Activated T-helper 2 cell treated with anti-CD3 and anti-CD28 coated beads, Interferon-gamma antibody, Interleukin-2, Interleukin-4, amounts not matched to agents 10 μg/mL and 5 μg/mL and 100 μg/mL, durations not matched to agents 14 hours and 24 hours and 36 hours (primary cell): ENCODE data around the gene MAN2B2. TPM values are rescaled to one million over a fixed set of nuclear protein-coding genes. Genes with fewer than 3 reads are reported as not detected.

Experiments used
- DNase-seq: peaks from one replicate; pipeline ENCODE4 v3.0.0; 2021; ENCODE audit warnings: low spot score
- H3K27ac Mint-ChIP-seq: one replicate; pipeline ENCODE4 v1.8.0; 2021; ENCODE audit warnings: mixed read lengths
- H3K27me3 Mint-ChIP-seq: one replicate; pipeline ENCODE4 v1.8.0; 2021; ENCODE audit warnings: low read depth, mixed read lengths
- H3K36me3 Mint-ChIP-seq: one replicate; pipeline ENCODE4 v1.8.0; 2021; ENCODE audit warnings: low read depth, mixed read lengths
- H3K4me1 Mint-ChIP-seq: one replicate; pipeline ENCODE4 v1.8.0; 2021; ENCODE audit warnings: low read depth, mixed read lengths
- H3K4me3 Mint-ChIP-seq: one replicate; pipeline ENCODE4 v1.8.0; 2021; ENCODE audit warnings: low read depth, mild to moderate bottlenecking, moderate library complexity, mixed read lengths
- H3K9me3 Mint-ChIP-seq: one replicate; pipeline ENCODE4 v1.8.0; 2021; ENCODE audit warnings: mixed read lengths
- intact Hi-C: fragments of 100-400 bp; cut with micrococcal nuclease; formaldehyde crosslinking; loops from one replicate; pipeline ENCODE4 v1.15.1; 2023
- total RNA-seq: library from RNA; stranded (reverse); gene quantifications from 2 replicates; pipeline ENCODE4 v1.2.3, GENCODE V29; 2022

The MAN2B2 gene
- total RNA-seq, 1 donor from 2014 or later = 14.9 TPM

DNA sequence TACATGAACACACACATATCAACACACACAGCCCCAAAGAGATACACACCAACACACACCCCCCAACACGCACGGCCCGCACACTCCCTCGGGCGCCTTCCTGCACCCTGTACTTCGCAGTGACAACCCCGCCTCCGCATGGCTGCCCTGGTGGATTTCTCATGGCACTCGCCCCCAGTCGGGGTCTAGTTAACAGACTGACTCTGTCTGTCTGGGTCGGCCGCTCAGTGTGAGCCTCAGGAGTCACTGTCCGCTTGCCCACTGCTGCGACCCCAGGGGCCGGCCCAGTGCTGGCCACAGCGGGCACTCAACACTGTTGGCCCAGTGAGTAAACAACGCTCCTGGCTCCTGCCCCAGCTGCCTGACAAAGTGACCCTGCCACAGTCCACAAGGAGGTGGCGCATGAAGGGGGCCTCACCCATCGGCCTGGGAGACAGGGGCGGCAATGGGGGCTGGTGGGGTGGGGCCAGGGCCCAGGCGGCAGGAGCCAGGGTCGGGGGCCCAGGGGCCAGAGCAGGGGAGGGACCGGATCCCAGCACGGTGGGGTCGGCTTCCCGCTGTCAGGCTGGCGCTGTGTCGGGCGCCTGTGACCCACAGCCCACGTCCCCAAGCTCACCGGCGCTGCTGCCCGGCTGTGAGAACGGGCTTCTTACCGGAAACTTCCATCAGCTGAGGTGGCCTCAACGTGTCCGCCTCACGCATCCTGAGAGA, 40.2 kb upstream of the MAN2B2 start:
- Mint-ChIP-seq H3K36me3 (no peaks in the 10 kb centered on the region), H3K27ac (no peak overlapping the region), H3K9me3 (no peaks in the 10 kb centered on the region), H3K4me1 (no peaks in the 10 kb centered on the region), H3K4me3 (no peak overlapping the region), H3K27me3 (no peaks in the 10 kb centered on the region)
- intact Hi-C loops = no loop called here
- no peak for DNase-seq

DNA sequence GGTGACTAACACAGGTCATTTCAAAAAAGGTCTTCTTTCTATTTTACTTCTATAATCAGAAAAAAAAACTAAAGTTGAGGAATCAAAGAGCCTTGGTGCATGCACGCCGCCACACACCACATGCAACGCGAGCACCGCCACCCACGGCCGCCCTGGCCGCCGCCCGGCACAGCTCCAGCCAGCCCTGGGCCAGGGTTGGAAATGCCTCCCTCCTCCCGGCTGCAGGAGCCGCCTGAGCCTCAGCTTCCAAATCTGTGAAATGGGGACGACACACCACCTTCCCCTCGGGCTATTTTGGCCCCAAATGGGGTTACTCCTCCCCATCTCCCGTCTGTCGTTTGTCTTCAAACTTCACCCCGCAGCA, 39.7 kb upstream of the MAN2B2 start:
- no peaks in the 10 kb centered on the region for H3K27me3 Mint-ChIP-seq
- no peak for DNase-seq
- no peaks in the 10 kb centered on the region for H3K36me3 Mint-ChIP-seq
- no peaks in the 10 kb centered on the region for H3K4me1 Mint-ChIP-seq
- no peak overlapping the region for H3K27ac Mint-ChIP-seq
- no peak overlapping the region for H3K4me3 Mint-ChIP-seq
- intact Hi-C loops = no loop called here
- H3K9me3 Mint-ChIP-seq = no peaks in the 10 kb centered on the region

DNA sequence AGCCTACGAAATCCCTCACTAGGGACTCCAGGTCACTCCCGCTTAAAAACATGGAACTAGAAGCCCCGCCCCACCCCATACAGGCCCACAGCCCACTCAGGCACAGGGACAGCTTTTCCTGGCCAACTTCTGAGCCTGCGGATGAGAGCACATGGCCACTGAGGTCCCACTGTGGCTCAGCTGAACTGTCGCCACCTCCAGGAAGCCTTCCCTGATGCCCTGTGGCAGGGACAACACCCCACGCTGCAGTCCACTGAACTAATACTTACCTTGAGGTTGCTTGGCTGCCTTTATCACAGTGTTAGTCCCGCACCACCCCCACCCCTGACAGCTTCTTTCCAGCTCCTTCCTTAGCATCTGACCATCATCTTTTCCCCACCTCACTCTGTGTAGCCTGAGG, 39.3 kb upstream of the MAN2B2 start:
- H3K27me3 Mint-ChIP-seq = no peaks in the 10 kb centered on the region
- no peaks in the 10 kb centered on the region for H3K36me3 Mint-ChIP-seq
- H3K4me3 Mint-ChIP-seq = no peak overlapping the region
- H3K27ac Mint-ChIP-seq = no peak overlapping the region
- no peaks in the 10 kb centered on the region for H3K9me3 Mint-ChIP-seq
- no peaks in the 10 kb centered on the region for H3K4me1 Mint-ChIP-seq
- DNase-seq = no peak
- intact Hi-C loops = no loop called here

DNA sequence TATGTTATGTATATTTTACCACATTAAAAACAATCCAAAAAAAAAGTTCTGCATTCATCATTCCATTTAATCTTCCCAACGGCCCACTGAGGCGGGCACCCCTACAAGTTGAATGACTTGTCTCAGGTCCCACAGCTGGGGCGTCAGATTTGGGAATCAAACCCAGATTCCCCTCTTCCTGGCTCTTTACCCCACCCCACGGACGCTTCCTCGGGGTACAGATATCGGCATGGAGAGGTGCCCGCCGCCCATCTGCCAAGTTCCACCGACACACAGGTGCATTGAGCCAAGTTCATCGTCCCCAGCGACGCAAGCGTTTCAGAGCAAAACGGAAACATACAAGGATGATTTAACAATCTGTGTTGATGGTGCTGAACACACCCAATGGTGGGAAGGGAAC, 36.9 kb upstream of the MAN2B2 start:
- Mint-ChIP-seq H3K4me3 (no peak overlapping the region), H3K27me3 (no peaks in the 10 kb centered on the region), H3K36me3 (no peaks in the 10 kb centered on the region), H3K9me3 (no peaks in the 10 kb centered on the region), H3K27ac (no peak overlapping the region), H3K4me1 (no peaks in the 10 kb centered on the region)
- intact Hi-C loops = no loop called here
- DNase-seq = no peak

DNA sequence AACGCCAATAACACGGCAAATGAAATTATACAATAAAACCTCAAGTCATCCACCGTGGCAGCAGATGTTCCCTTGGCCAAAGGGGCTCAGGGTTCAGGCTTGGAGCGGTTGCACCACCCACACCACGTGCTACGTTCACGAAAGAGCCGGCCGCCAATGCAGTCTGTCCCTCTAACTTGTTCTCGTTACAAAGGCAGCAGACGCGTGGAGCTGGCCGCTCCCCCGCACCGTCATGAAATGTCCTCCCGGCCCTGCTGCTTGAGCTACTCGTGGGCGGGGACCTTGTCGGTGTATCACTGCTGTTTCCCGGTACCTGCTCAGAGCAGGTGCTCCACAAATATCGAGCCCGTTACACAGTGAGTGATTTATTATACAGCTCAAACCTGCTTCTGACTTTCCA, 36.4 kb upstream of the MAN2B2 start:
- DNase-seq = no peak
- no peak overlapping the region for H3K4me3 Mint-ChIP-seq
- intact Hi-C loops = no loop called here
- no peaks in the 10 kb centered on the region for H3K36me3 Mint-ChIP-seq
- no peaks in the 10 kb centered on the region for H3K4me1 Mint-ChIP-seq
- H3K9me3 Mint-ChIP-seq = no peaks in the 10 kb centered on the region
- H3K27ac Mint-ChIP-seq = no peak overlapping the region
- H3K27me3 Mint-ChIP-seq = no peaks in the 10 kb centered on the region

DNA sequence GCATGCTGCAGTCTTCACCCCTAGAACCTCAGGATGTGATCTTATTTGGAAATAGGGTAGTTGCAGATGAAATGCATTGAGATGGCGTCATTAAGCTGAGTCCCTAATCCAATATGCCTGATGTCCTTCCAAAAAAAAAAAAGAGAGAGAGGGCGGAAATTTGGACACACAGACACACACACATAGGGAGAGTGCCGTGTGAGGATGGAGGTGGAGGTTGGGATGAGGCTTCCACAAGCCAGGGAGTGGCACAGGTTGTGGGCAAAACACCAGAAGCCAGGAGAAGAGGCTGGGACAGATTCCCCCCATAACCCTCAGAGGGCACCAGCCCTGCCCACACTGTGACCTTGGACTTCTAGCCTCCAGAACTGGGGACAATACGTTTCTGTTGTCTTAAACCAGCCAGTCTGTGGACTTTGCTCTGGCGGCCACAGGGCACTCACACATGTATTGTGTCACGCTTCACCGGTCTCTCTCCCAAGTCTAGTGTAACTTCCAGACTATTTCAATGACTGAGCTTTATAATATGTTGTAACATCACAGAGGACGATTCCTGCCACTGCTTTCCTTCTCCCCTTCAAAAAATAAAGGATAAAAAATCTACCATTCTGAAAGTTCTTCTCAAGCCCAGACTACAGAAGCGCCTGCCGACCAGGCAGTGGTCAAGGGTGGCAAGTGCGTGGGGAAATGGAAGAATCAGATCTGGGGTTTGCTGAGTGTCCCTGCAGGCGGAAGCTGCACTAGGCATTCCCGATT, 35.8 kb upstream of the MAN2B2 start:
- Mint-ChIP-seq H3K36me3 (no peaks in the 10 kb centered on the region), H3K27me3 (no peaks in the 10 kb centered on the region), H3K4me1 (no peaks in the 10 kb centered on the region), H3K27ac (no peak overlapping the region), H3K4me3 (no peak overlapping the region), H3K9me3 (no peaks in the 10 kb centered on the region)
- intact Hi-C loops = no loop called here
- DNase-seq = no peak

DNA sequence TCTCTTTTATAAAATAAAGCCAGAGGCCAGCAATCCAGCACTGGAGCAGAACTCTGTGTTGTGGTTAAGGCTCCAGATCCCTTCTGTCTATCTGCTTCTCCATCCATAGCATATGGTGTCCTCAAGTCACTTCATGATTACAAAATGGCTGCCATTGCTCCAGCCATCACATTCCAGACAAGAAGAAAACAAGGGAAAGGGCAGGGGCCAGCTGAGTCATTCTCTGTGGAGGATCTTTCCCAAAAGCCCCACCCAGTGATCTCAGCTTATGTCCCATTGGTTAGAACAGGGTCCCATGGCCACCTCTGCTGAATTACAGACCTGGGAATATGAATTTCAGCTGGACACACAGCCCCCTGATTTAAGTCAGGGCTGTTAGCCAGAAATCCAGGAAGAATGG, 34.1 kb upstream of the MAN2B2 start:
- intact Hi-C loops = no loop called here
- H3K27ac Mint-ChIP-seq = no peak overlapping the region
- H3K27me3 Mint-ChIP-seq = no peaks in the 10 kb centered on the region
- H3K4me3 Mint-ChIP-seq = no peak overlapping the region
- DNase-seq = no peak
- H3K9me3 Mint-ChIP-seq = no peaks in the 10 kb centered on the region
- no peaks in the 10 kb centered on the region for H3K36me3 Mint-ChIP-seq
- H3K4me1 Mint-ChIP-seq = no peaks in the 10 kb centered on the region

DNA sequence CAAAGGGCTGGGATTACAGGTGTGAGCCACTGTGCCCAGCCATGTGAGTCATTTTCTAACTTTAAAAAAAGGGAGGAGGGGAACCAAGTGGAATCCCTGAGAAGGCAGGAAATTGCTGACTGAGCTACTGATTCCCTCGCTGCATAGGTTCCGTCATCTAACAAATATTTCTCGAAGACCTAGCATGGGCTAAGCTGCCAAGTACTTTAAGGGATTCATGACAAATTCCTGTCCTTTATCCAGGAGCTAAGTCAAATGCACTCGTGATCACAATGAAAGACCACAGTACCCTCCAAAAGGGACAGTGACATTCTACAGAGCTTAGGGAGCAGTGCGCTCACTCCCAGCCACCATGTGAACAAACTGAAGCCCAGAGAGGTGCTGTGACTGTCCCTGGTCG, 33.2 kb upstream of the MAN2B2 start:
- H3K4me1 Mint-ChIP-seq = no peaks in the 10 kb centered on the region
- H3K9me3 Mint-ChIP-seq = no peaks in the 10 kb centered on the region
- peaks cover 2% of the 10 kb centered on the region for H3K27me3 Mint-ChIP-seq
- intact Hi-C loops = no loop called here
- H3K36me3 Mint-ChIP-seq = no peaks in the 10 kb centered on the region
- H3K27ac Mint-ChIP-seq = no peak overlapping the region
- H3K4me3 Mint-ChIP-seq = no peak overlapping the region
- DNase-seq = no peak

DNA sequence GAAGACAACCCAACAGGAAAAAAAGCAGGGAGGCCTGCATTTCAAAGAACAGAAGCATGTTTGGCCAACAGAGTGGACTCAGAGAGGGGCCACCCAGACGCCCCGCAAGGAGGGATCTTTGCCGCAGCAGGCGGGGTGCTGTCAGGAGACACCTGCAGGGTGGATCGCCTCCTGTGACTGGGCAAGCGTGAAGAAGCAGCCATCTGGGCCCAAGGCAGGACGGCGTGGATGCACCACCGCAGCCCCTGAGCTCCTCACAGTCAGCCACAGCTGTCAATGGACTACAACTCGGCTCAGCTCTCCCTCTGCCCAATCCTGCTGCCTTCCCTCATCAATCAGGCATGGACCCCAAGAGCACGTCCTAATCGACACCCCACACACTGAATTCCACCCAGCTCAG, 32.0 kb upstream of the MAN2B2 start:
- Mint-ChIP-seq H3K4me1 (no peaks in the 10 kb centered on the region), H3K4me3 (no peak overlapping the region), H3K27me3 (peaks cover 2% of the 10 kb centered on the region), H3K9me3 (no peaks in the 10 kb centered on the region), H3K36me3 (no peaks in the 10 kb centered on the region), H3K27ac (no peak overlapping the region)
- intact Hi-C loops = no loop called here
- no peak for DNase-seq

DNA sequence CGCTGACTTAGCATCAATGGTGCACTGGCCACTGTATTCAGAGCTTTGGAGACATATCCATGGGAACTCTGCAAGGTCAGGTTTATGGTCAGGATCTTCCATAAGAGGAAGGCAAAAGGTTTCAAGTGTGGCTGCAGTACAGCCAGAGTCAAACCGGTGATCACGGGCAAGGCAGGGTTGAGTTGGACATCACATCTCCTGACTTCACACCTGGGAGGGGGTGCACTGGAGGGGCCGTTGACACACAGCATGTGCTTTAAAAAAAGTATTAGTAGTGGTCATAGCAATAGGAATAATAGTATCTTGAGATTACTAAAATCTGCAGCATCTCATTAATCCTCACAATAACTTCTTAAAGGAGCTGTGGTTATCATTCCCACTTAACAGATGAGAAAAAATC, 28.9 kb upstream of the MAN2B2 start:
- Mint-ChIP-seq H3K27ac (no peak overlapping the region), H3K4me1 (no peaks in the 10 kb centered on the region), H3K4me3 (no peak overlapping the region), H3K9me3 (no peaks in the 10 kb centered on the region), H3K36me3 (no peaks in the 10 kb centered on the region), H3K27me3 (peaks cover 2% of the 10 kb centered on the region)
- DNase-seq = no peak
- intact Hi-C loops = no loop called here

DNA sequence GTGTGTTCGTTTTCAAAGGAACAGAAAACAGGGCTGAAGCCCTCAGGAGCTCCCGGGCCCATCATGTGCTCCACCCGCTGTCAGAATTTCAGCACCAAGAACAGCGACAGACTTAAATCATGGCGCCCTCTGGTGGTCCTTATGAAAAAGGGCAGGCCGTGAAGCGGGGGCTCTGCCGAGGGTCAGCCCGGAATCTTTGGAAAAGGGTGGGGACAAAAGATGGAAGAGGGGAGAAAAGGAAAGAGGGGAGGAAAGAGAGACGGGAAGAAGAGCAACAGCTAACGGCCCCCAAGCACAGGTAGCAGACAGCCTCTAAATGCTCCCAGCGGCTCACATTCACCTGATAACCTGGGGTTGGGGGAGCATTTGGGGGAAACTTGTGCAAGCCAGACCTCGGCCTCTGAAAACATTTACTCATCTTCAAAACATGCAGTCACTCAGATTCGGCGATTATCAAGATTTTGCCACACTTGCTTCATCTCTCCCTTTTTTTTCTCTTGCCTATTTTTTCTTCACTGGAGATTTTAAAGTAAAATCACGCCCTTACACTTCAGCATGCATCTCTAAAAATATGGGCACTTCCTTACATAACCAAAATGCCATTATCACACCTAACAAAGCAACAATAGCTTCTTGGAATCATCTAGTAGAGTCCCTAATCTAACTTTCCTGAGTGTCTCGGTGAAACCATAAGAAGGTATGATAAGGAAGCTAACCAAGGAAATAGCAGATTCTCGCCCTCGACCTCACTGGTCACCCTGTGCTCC, 28.1 kb upstream of the MAN2B2 start:
- H3K27me3 Mint-ChIP-seq = peaks cover 2% of the 10 kb centered on the region
- H3K36me3 Mint-ChIP-seq = no peaks in the 10 kb centered on the region
- intact Hi-C loops = no loop called here
- H3K4me1 Mint-ChIP-seq = no peaks in the 10 kb centered on the region
- no peak overlapping the region for H3K4me3 Mint-ChIP-seq
- H3K9me3 Mint-ChIP-seq = no peaks in the 10 kb centered on the region
- H3K27ac Mint-ChIP-seq = no peak overlapping the region
- peak; percentile 28 for DNase-seq

DNA sequence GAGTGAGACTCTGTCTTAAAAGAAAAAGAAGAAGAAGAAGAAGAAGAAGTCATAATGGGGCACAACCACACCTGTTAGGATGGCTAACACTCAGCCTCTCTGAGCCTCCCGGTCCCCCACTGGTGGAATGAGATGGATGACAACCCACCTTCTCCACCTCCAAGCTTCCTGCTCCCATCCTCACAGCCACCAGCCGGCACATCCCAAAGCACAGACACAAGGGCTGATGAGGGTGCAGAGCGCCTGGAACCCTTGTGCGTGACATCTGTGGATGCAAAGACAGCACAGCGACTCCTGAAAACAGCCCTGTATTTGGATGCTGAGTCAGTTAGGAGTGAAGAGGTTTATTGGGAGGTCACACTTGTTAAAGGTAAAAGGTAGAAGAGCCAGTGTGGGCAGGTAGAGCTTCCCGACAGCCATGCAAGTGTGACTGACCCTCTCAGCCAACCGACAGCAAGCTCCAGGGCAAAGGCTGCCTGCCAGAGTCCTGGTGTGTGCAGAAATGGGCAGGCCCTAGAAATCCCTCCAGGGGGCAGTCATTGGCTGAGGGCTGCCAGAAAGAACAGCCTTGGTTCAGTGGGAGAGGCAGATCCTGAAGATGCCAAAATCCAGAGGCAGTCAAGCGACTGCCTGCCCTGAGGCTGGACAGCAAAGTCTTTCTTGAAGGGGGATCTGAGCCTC, 26.6 kb upstream of the MAN2B2 start:
- intact Hi-C loops = no loop called here
- Mint-ChIP-seq H3K4me1 (no peaks in the 10 kb centered on the region), H3K9me3 (peaks cover 4% of the 10 kb centered on the region), H3K27me3 (peaks cover 2% of the 10 kb centered on the region), H3K27ac (no peak overlapping the region), H3K4me3 (no peak overlapping the region), H3K36me3 (no peaks in the 10 kb centered on the region)
- no peak for DNase-seq

DNA sequence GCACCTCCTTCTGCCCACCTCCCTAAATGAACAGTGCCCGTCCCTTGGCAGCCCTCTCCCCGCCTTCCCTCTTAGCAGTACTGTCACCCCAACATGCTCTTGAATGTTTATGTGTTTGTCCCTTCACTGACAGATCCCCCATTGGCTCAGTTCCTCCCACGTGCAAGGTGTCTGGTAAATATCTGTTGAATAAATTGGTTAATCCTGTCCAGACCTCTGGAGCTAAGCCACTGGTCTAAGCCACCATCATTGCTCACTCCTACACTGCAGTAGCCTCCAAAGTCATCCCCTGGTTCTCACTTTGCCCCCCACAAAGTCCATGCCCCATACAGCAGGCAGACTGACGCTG, 26.1 kb upstream of the MAN2B2 start:
- Mint-ChIP-seq H3K27me3 (peaks cover 2% of the 10 kb centered on the region), H3K4me1 (no peaks in the 10 kb centered on the region), H3K27ac (no peak overlapping the region)

More for the DNA sequence above, 26.1 kb upstream of the MAN2B2 start:
- Mint-ChIP-seq H3K36me3 (no peaks in the 10 kb centered on the region), H3K9me3 (peaks cover 4% of the 10 kb centered on the region), H3K4me3 (no peak overlapping the region)
- intact Hi-C loops = no loop called here
- no peak for DNase-seq
